NCI-H146 treated with DMSO at 0.1 percent for 48 hours (cell line): Measurements from ENCODE around the gene SOWAHA.
"Not testable (repeated sequence)": the region's sequence is repeated elsewhere in the genome, so short reads cannot be mapped to it uniquely, and the experiment has no call there.

Experiments used
- DNase-seq: peaks from one replicate; lab custom pipeline; 2025; ENCODE audit not compliant: unreplicated experiment; lab: John Stamatoyannopoulos, UW

Gene SOWAHA

GRCh38 chr5:132849347-132849746 is 36.2 kb downstream of the SOWAHA start:
- no peak for DNase-seq

- no peak for DNase-seq
These were observed 37.0 kb downstream of the SOWAHA start for GRCh38 chr5:132850066-132850465.

- no peak for DNase-seq
These were observed 40.2 kb downstream of the SOWAHA start for GRCh38 chr5:132853323-132853722.

GRCh38 chr5:132853790-132854189 is 40.7 kb downstream of the SOWAHA start:
- DNase-seq: no peak

- no peak for DNase-seq
These were observed 41.2 kb downstream of the SOWAHA start for GRCh38 chr5:132854301-132854700.

GRCh38 chr5:132854992-132855391 is 41.9 kb downstream of the SOWAHA start:
- DNase-seq: not testable (repeated sequence)

GRCh38 chr5:132856011-132856410 is 42.9 kb downstream of the SOWAHA start:
- no peak for DNase-seq

- DNase-seq: no peak
These were observed 46.9 kb downstream of the SOWAHA start for GRCh38 chr5:132859889-132860437.

- DNase-seq: no peak
These were observed 47.6 kb downstream of the SOWAHA start for GRCh38 chr5:132860742-132861141.

GRCh38 chr5:132865668-132866341 is 52.7 kb downstream of the SOWAHA start:
- no peak for DNase-seq
